OCI-LY7 (cell line): ENCODE measurements around the gene CHD9NB.

Experiments used
- CTCF ChIP-seq: fragments of 200-600 bp; sonication (generic); conservative IDR thresholded peaks from 2 replicates; pipeline ENCODE4 v1.5.1; 2014; ENCODE audit warnings: mild to moderate bottlenecking, antibody characterized with exemption, low read length, moderate library complexity, mixed read lengths
- EZH2phosphoT487 ChIP-seq: fragments of 200-600 bp; sonication (generic); IDR thresholded peaks from 2 replicates; pipeline ENCODE4 v1.6.1; 2018; ENCODE audit warnings: low read depth, borderline replicate concordance, mild to moderate bottlenecking, mixed run types, antibody characterized with exemption, low read length, moderate library complexity, mixed read lengths

DNA sequence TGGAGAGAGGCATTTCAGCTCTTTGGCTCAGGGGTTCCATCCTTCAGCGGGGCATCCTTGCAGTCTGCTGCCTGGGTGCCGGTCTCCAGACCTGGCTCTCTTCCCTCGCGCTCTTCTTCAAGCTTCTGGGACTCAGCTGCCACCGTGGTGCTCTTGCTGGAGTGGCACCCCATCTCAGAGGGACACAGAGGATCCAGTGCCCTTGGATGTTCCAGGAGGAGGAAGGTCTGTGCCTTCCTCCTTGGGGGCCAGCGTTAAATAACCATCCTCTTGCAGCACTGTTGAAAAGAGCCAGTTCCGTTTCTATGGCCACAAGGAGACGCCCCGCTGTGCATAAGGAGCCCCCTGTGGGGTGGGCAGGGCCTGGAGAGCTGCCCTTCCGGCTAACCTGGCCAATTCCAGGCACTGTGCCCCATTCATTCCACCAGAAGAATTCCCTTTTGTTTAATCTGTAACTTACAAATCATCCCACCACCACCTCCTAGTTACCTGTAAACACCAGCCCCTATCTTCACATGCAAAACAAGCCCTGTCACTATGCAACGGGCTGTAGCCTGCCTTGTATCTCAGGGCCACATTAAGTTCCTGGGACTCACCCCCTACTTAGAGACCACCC lies 8.6 kb downstream of the CHD9NB start:
- TF ChIP-seq CTCF (no peak), EZH2phosphoT487 (no peak)
